Upper lobe of left lung (tissue), 4 donors: ENCODE data around the gene JPT2.

Experiments
- CTCF ChIP-seq, 6 experiments: fragments of 450-650 bp in 4 of 6; fragments of 200-600 bp in 2 of 6; sonication (generic) in 2 of 6; IDR thresholded peaks; one replicate each; pipeline ENCODE4 v1.5.1; 2016 to 2019; ENCODE audit warnings: antibody characterized with exemption in 6 of 6
- POLR2AphosphoS5 ChIP-seq, 2 donors: sonication (generic); formaldehyde crosslinking; IDR thresholded peaks; one replicate each; pipeline ENCODE4 v1.5.1; 2017; ENCODE audit warnings: antibody characterized with exemption in 2 of 2

GRCh38 chr16:1707193-1707790 lies 29.2 kb downstream of the JPT2 start:
- TF ChIP-seq POLR2AphosphoS5 (IDR thresholded peaks at IDR 0.05), result no peak
- TF ChIP-seq CTCF (IDR thresholded peaks at IDR 0.05), result no peak
